Measurements from ENCODE around the gene NUP50.

Gene NUP50

GRCh38 chr22:45210577-45210976 is 46.9 kb downstream of the NUP50 start:
- peaks cover 25% of the 10 kb centered on the region for H3K36me3 ChIP-seq (ENCODE audit: low read depth)
- TF ChIP-seq CTCF (IDR thresholded peaks at IDR 0.05; ENCODE audit: poor library complexity, severe bottlenecking), result no peak
- H3K27ac ChIP-seq (ENCODE audit: poor library complexity, severe bottlenecking), result no peak overlapping the region
- no peaks in the 10 kb centered on the region for H3K27me3 ChIP-seq (ENCODE audit: insufficient read depth, poor library complexity, severe bottlenecking)
- H3K9me3 ChIP-seq (ENCODE audit: severe bottlenecking), result no peaks in the 10 kb centered on the region
- no peak overlapping the region for H3K4me3 ChIP-seq (ENCODE audit: severe bottlenecking)
- no peak for ATAC-seq (ENCODE audit: low read depth)
- DNase-seq (ENCODE audit: low spot score), result peak; percentile 57
- peaks cover 8% of the 10 kb centered on the region for H3K4me1 ChIP-seq (ENCODE audit: insufficient read depth, poor library complexity, severe bottlenecking)

- Histone ChIP-seq H3K4me1 (ENCODE audit: insufficient read depth, poor library complexity, severe bottlenecking) (peaks cover 8% of the 10 kb centered on the region), H3K4me3 (ENCODE audit: severe bottlenecking) (no peak overlapping the region), H3K36me3 (ENCODE audit: low read depth) (peaks cover 25% of the 10 kb centered on the region), H3K27ac (ENCODE audit: poor library complexity, severe bottlenecking) (no peak overlapping the region), H3K27me3 (ENCODE audit: insufficient read depth, poor library complexity, severe bottlenecking) (no peaks in the 10 kb centered on the region), H3K9me3 (ENCODE audit: severe bottlenecking) (no peaks in the 10 kb centered on the region)
- no peak for TF ChIP-seq CTCF (IDR thresholded peaks at IDR 0.05; ENCODE audit: poor library complexity, severe bottlenecking)
- ATAC-seq (ENCODE audit: low read depth) (no peak), DNase-seq (ENCODE audit: low spot score) (no peak)
These were observed 47.3 kb downstream of the NUP50 start for GRCh38 chr22:45210991-45211390.

- TF ChIP-seq CTCF (IDR thresholded peaks at IDR 0.05; ENCODE audit: poor library complexity, severe bottlenecking), result no peak
- Histone ChIP-seq H3K9me3 (ENCODE audit: severe bottlenecking) (no peaks in the 10 kb centered on the region), H3K27ac (ENCODE audit: poor library complexity, severe bottlenecking) (peak overlapping the region; percentile 47), H3K36me3 (ENCODE audit: low read depth) (peaks cover 25% of the 10 kb centered on the region), H3K4me1 (ENCODE audit: insufficient read depth, poor library complexity, severe bottlenecking) (peaks cover 8% of the 10 kb centered on the region), H3K4me3 (ENCODE audit: severe bottlenecking) (no peak overlapping the region), H3K27me3 (ENCODE audit: insufficient read depth, poor library complexity, severe bottlenecking) (no peaks in the 10 kb centered on the region)
- no peak for DNase-seq (ENCODE audit: low spot score)
- no peak for ATAC-seq (ENCODE audit: low read depth)
These were observed 47.7 kb downstream of the NUP50 start for GRCh38 chr22:45211435-45211834.

- peaks cover 24% of the 10 kb centered on the region for H3K36me3 ChIP-seq (ENCODE audit: low read depth)
- no peak for TF ChIP-seq CTCF (IDR thresholded peaks at IDR 0.05; ENCODE audit: poor library complexity, severe bottlenecking)
- H3K4me1 ChIP-seq (ENCODE audit: insufficient read depth, poor library complexity, severe bottlenecking), result peaks cover 8% of the 10 kb centered on the region
- ATAC-seq (ENCODE audit: low read depth) (no peak), DNase-seq (ENCODE audit: low spot score) (peak; percentile 29)
- no peaks in the 10 kb centered on the region for H3K9me3 ChIP-seq (ENCODE audit: severe bottlenecking)
- no peak overlapping the region for H3K4me3 ChIP-seq (ENCODE audit: severe bottlenecking)
- peak overlapping the region; percentile 47 for H3K27ac ChIP-seq (ENCODE audit: poor library complexity, severe bottlenecking)
- no peaks in the 10 kb centered on the region for H3K27me3 ChIP-seq (ENCODE audit: insufficient read depth, poor library complexity, severe bottlenecking)
These were observed 48.1 kb downstream of the NUP50 start for GRCh38 chr22:45211848-45212247.

- H3K36me3 ChIP-seq (ENCODE audit: low read depth), result peaks cover 19% of the 10 kb centered on the region
- H3K4me3 ChIP-seq (ENCODE audit: severe bottlenecking), result peak overlapping the region; percentile 10
- H3K9me3 ChIP-seq (ENCODE audit: severe bottlenecking), result no peaks in the 10 kb centered on the region
- peak; percentile 87 for ATAC-seq (ENCODE audit: low read depth)
- no peaks in the 10 kb centered on the region for H3K27me3 ChIP-seq (ENCODE audit: insufficient read depth, poor library complexity, severe bottlenecking)
- peak overlapping the region; percentile 47 for H3K27ac ChIP-seq (ENCODE audit: poor library complexity, severe bottlenecking)
- peak; percentile 86 for DNase-seq (ENCODE audit: low spot score)
- H3K4me1 ChIP-seq (ENCODE audit: insufficient read depth, poor library complexity, severe bottlenecking), result peaks cover 8% of the 10 kb centered on the region
- TF ChIP-seq CTCF (IDR thresholded peaks at IDR 0.05; ENCODE audit: poor library complexity, severe bottlenecking), result no peak
These were observed 48.6 kb downstream of the NUP50 start for GRCh38 chr22:45212306-45212709.
